Measurements from ENCODE around the gene SLAIN1.

DNA sequence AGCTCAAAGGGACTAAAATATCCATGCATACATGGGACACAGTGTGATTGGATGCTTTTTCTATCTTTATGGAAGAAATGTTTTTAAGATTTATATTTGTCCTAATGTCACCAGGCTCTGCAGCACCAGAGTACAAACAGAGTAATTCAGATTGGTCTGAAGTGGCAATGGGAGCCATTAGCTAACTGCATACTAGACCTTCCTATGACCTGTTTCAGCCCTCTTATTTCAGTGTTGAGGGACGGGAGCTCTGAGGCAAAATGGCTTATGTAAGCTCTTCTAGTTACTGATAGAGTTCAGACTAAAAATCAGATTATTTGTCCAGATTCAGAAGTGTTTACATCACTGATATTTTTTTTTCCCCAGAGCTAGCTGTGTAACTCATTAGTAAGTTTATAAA is 4.9 kb downstream of the SLAIN1 start:
- TF ChIP-seq CTCF (IDR thresholded peaks at IDR 0.05) (no peak), POLR2A (IDR thresholded peaks at IDR 0.05) (no peak)
